GM23248 (cell line): ENCODE data around the gene SNCG. TPM values are rescaled to one million over a fixed set of nuclear protein-coding genes. Genes with fewer than 3 reads are reported as not detected.
A peak's percentile ranks its signal among the peaks of the same experiment; 100 is the strongest.
"Not testable (repeated sequence)": the region's sequence is repeated elsewhere in the genome, so short reads cannot be mapped to it uniquely, and the experiment has no call there.

Experiments used
- DNase-seq: peaks from one replicate; pipeline ENCODE4 v3.0.0-alpha.2; 2015
- H2AFZ ChIP-seq: fragments of 200-600 bp; sonication (generic); 2 replicates; pipeline ENCODE4 v1.6.1; 2016; ENCODE audit warnings: antibody characterized with exemption
- H3F3A ChIP-seq: fragments of 200-600 bp; sonication (generic); 2 replicates; pipeline ENCODE4 v1.6.1; 2016; ENCODE audit warnings: mild to moderate bottlenecking, antibody characterized with exemption, mixed run types; ENCODE audit not compliant: insufficient read depth
- H3K27ac ChIP-seq: fragments of 200-600 bp; sonication (generic); 2 replicates; pipeline ENCODE4 v1.5.1; 2016; ENCODE audit warnings: mild to moderate bottlenecking
- H3K27me3 ChIP-seq: fragments of 200-600 bp; sonication (generic); replicated peaks from 2 replicates; pipeline ENCODE4 v1.6.1; 2016; ENCODE audit warnings: mild to moderate bottlenecking; ENCODE audit not compliant: insufficient read depth
- H3K36me3 ChIP-seq: fragments of 200-600 bp; sonication (generic); 2 replicates; pipeline ENCODE4 v1.6.1; 2016; ENCODE audit warnings: low read depth, mild to moderate bottlenecking
- H3K4me1 ChIP-seq: fragments of 200-600 bp; sonication (generic); 2 replicates; pipeline ENCODE4 v1.6.1; 2016; ENCODE audit warnings: mild to moderate bottlenecking; ENCODE audit not compliant: insufficient read depth
- H3K4me2 ChIP-seq: fragments of 200-600 bp; sonication (generic); one replicate; pipeline ENCODE4 v1.6.1; 2016; ENCODE audit warnings: mild to moderate bottlenecking; ENCODE audit not compliant: unreplicated experiment
- H3K4me3 ChIP-seq: fragments of 200-600 bp; sonication (generic); 2 replicates; pipeline ENCODE4 v1.5.1; 2016; ENCODE audit warnings: mild to moderate bottlenecking
- H3K79me2 ChIP-seq: fragments of 200-600 bp; sonication (generic); 2 replicates; pipeline ENCODE4 v1.6.1; 2016; ENCODE audit warnings: mild to moderate bottlenecking; ENCODE audit not compliant: insufficient read depth
- H3K9ac ChIP-seq: fragments of 200-600 bp; sonication (generic); 2 replicates; pipeline ENCODE4 v1.6.1; 2016; ENCODE audit warnings: mild to moderate bottlenecking
- H3K9me2 ChIP-seq: fragments of 200-600 bp; sonication (generic); 2 replicates; pipeline ENCODE4 v1.6.1; 2016; ENCODE audit warnings: mixed run types, mild to moderate bottlenecking, moderate library complexity; ENCODE audit not compliant: insufficient read depth
- H3K9me3 ChIP-seq: fragments of 200-600 bp; sonication (generic); one replicate; pipeline ENCODE4 v1.6.1; 2017; ENCODE audit warnings: low read depth
- H4K20me1 ChIP-seq: fragments of 200-600 bp; sonication (generic); 2 replicates; pipeline ENCODE4 v1.6.0; 2016; ENCODE audit not compliant: insufficient read depth
- EZH2 ChIP-seq: fragments of 200-600 bp; sonication (generic); IDR thresholded peaks from 2 replicates; pipeline ENCODE4 v1.6.1; 2018; ENCODE audit warnings: antibody characterized with exemption, mild to moderate bottlenecking; ENCODE audit not compliant: insufficient read depth, poor library complexity, severe bottlenecking
- EZH2phosphoT487 ChIP-seq: fragments of 200-600 bp; sonication (generic); IDR thresholded peaks from 2 replicates; pipeline ENCODE4 v1.6.1; 2018; ENCODE audit warnings: antibody characterized with exemption, moderate library complexity, mild to moderate bottlenecking, low read depth; ENCODE audit not compliant: insufficient read depth
- WGBS, 2 experiments: methylation state at CpG; one replicate each; pipeline ENCODE4 v1.1.6; 2015 to 2017; ENCODE audit warnings: low lambda C conversion rate in 2 of 2, low coverage in 1 of 2; ENCODE audit errors: missing lambda C conversion rate in 2 of 2; 5-methylcytosine and 5-hydroxymethylcytosine counted together
- in situ Hi-C: fragments of 300-500 bp; cut with MboI; formaldehyde crosslinking; loops from 2 replicates; pipeline ENCODE4 v1.15.0; 2020
- polyA plus RNA-seq: library from polyadenylated mRNA; unstranded; fragments of >200 nt; fragmentation: Nextera tagmentation; extraction: Ambion mirVana; gene quantifications from 2 replicates; pipeline ENCODE4 v1.2.1, GENCODE V29; 2016
- total RNA-seq: library from RNA; depleted of rRNA; stranded (reverse); fragments of >200 nt; shearing (Covaris generic); gene quantifications from 2 replicates; pipeline ENCODE4 v1.2.3, GENCODE V29; 2014

The SNCG gene
- total and polyA plus RNA-seq, 2 experiments from 2014 or later: 1.2 to 3.1 TPM

DNA sequence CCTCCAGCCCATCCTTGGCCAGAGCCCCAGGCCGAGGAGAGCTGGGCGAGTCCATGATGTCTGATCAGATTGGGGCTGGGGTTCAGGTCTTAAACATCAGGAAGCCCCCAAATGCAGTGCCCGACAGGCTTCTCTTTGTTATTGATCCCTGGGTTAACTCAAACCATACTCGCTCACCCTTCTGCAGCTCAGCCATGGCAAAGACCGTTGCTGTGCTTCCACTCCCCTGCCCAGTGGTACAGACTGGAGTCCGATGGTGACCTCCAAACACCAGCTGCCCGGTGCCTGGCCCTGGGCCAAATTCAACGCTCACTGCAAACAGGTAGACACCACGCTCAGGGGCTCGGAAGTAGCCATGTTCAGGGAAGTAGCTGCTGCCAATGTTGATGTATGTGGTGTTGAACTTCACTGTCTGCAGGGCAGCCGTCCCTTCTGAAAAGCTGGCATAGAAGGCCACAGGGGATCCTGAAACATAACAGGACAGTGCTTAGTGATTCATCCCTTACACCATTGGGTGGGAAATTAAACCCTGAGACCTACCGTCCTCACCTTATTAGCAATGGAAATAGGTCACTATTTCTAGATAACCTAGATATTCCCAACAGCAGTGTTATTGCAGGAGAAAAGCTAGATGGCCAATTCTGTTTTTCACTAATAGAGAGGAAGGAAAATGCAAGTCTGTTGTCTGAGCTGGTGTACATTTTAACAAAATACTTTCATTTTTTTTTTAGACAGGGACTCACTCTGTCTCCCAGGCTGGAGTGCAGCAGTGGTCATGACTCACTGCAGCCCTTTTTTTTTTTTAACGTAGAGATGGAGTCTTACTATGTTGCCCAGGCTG lies 21.5 kb upstream of the SNCG start:
- H3K27me3 ChIP-seq: no peaks in the 10 kb centered on the region
- H2AFZ ChIP-seq: no peak overlapping the region
- no peak overlapping the region for H3K9ac ChIP-seq
- H3K9me2 ChIP-seq: no peaks in the 10 kb centered on the region
- H3K79me2 ChIP-seq: no peaks in the 10 kb centered on the region
- H3K27ac ChIP-seq: peak overlapping the region; percentile 8
- in situ Hi-C loops: no loop called here
- no peaks in the 10 kb centered on the region for H4K20me1 ChIP-seq
- H3F3A ChIP-seq: peaks cover 25% of the 10 kb centered on the region; the same call in 1 of the 2 replicates
- H3K4me3 ChIP-seq: no peak overlapping the region
- peaks cover 13% of the 10 kb centered on the region; the same call in 1 of the 2 replicates for H3K4me1 ChIP-seq
- no peak for TF ChIP-seq EZH2
- no peak for TF ChIP-seq EZH2phosphoT487
- H3K4me2 ChIP-seq: peak overlapping the region; percentile 17
- H3K9me3 ChIP-seq: no peaks in the 10 kb centered on the region
- H3K36me3 ChIP-seq: no peaks in the 10 kb centered on the region
- WGBS, 2 experiments: 67 to 68% methylated on average over 13 of the region's 13 CpGs
- peak; percentile 71 for DNase-seq

GRCh38 chr10:86937502-86938154 lies 20.8 kb upstream of the SNCG start:
- peaks cover 9% of the 10 kb centered on the region; the same call in 1 of the 2 replicates for H3K4me1 ChIP-seq
- no peaks in the 10 kb centered on the region for H4K20me1 ChIP-seq
- WGBS, 2 experiments: 50% methylated on average over 6 of the region's 6 CpGs
- in situ Hi-C loops: no loop called here
- H3K36me3 ChIP-seq: no peaks in the 10 kb centered on the region
- H3K27ac ChIP-seq: peak overlapping the region; percentile 8
- no peak overlapping the region for H2AFZ ChIP-seq
- no peak for TF ChIP-seq EZH2phosphoT487
- TF ChIP-seq EZH2: no peak
- H3K4me3 ChIP-seq: no peak overlapping the region
- H3F3A ChIP-seq: peaks cover 25% of the 10 kb centered on the region; the same call in 1 of the 2 replicates
- no peaks in the 10 kb centered on the region for H3K27me3 ChIP-seq
- H3K9me3 ChIP-seq: no peaks in the 10 kb centered on the region
- H3K9me2 ChIP-seq: no peaks in the 10 kb centered on the region
- H3K79me2 ChIP-seq: no peaks in the 10 kb centered on the region
- no peak overlapping the region for H3K9ac ChIP-seq
- H3K4me2 ChIP-seq: peak overlapping the region; percentile 17
- DNase-seq: no peak

- Histone ChIP-seq H3K27ac (no peak overlapping the region), H4K20me1 (no peaks in the 10 kb centered on the region), H3K9ac (no peak overlapping the region), H3K79me2 (no peaks in the 10 kb centered on the region), H3K9me2 (no peaks in the 10 kb centered on the region), H3K27me3 (no peaks in the 10 kb centered on the region), H3K4me3 (no peak overlapping the region), H3F3A (peaks cover 25% of the 10 kb centered on the region; the same call in 1 of the 2 replicates), H3K9me3 (no peaks in the 10 kb centered on the region), H2AFZ (no peak overlapping the region), H3K4me1 (peaks cover 9% of the 10 kb centered on the region; the same call in 1 of the 2 replicates), H3K4me2 (no peak overlapping the region), H3K36me3 (no peaks in the 10 kb centered on the region)
- in situ Hi-C loops: no loop called here
- DNase-seq: no peak
- TF ChIP-seq EZH2phosphoT487: no peak
- no peak for TF ChIP-seq EZH2
- WGBS, 2 experiments: 92 to 100% methylated on average over 2 of the region's 2 CpGs
Observed at GRCh38 chr10:86938260-86938659, 20.1 kb upstream of the SNCG start.

GRCh38 chr10:86940076-86940475 lies 18.3 kb upstream of the SNCG start:
- peak overlapping the region; percentile 75; the same call in 1 of the 2 replicates for H2AFZ ChIP-seq
- H3K9ac ChIP-seq, H3K27me3 ChIP-seq, H3K4me2 ChIP-seq, H3K9me3 ChIP-seq, in situ Hi-C loops, H3K9me2 ChIP-seq, DNase-seq, H3K4me1 ChIP-seq, H3K79me2 ChIP-seq, H3K4me3 ChIP-seq, H3K36me3 ChIP-seq, H4K20me1 ChIP-seq, H3K27ac ChIP-seq: not testable (repeated sequence)
- H3F3A ChIP-seq: peaks cover 31% of the 10 kb centered on the region; the same call in 1 of the 2 replicates
- WGBS, 2 experiments: 73 to 74% methylated on average over 16 of the region's 16 CpGs
